GM06990 (cell line): ENCODE data around the gene KASH5.

Experiments used
- DNase-seq: peaks from one replicate; pipeline ENCODE4 v3.0.0-alpha.2; 2011; ENCODE audit not compliant: insufficient read length; ENCODE audit errors: extremely low read depth
- H3K27me3 ChIP-seq: replicated peaks from 2 replicates; pipeline ENCODE4 v1.6.0; 2011; ENCODE audit warnings: low read length; ENCODE audit not compliant: control insufficient read depth, insufficient read depth
- H3K36me3 ChIP-seq: 2 replicates; pipeline ENCODE4 v1.5.1; 2011; ENCODE audit warnings: low read length; ENCODE audit not compliant: control insufficient read depth, insufficient read depth
- H3K4me3 ChIP-seq: replicated peaks from 2 replicates; pipeline ENCODE4 v1.5.1; 2011; ENCODE audit warnings: low read depth, mild to moderate bottlenecking, control low read depth, low read length
- CTCF ChIP-seq: IDR thresholded peaks from 2 replicates; pipeline ENCODE4 v1.5.1; 2011; ENCODE audit warnings: low read length, control low read depth, mild to moderate bottlenecking, inconsistent platforms; ENCODE audit not compliant: insufficient read depth, poor library complexity, severe bottlenecking

The KASH5 gene

DNA sequence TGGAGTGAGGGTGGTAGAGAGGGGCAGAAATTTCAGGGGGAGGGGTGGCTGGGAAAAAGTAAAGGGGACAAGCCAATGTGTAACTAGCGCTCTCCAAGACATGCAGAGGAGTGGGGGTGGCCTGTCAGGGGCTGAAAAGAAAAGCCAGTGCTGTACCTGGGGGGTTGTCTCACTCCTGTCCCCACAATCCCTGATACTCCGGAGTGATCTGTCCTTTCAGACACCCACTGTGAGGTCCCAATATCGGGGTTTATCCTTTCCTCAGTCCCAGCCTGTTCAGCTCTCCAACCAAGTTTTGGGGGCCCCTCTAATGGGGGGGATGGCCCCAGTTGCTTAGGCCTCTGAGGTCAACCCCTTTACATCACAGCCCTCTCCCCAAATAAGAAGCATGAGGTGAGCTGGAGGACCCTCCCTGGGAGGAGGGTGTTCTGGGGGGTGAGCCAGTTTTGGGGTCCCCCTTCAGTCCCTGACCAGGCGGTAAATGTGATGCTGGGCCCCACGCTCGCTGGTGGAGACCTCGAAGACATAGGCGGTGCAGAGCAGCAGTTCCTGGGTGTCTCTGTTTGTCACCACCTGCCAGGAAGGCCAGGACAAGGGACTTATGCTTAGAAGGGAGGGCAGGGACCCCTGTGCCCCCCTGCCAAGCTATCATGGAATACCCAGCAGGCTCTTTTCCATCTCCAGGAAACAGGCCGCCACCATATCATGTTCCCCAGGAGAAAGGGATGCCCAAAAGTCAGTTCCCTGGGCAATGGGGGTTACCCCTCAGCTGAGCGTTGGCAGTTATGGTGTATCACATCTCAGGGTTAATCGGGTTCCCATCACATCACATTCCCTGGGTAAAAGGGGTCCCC is 47.0 kb upstream of the KASH5 start:
- no peaks in the 10 kb centered on the region for H3K27me3 ChIP-seq
- no peak overlapping the region for H3K4me3 ChIP-seq
- no peak for TF ChIP-seq CTCF
- H3K36me3 ChIP-seq: peaks cover 18% of the 10 kb centered on the region
- no peak for DNase-seq

DNA sequence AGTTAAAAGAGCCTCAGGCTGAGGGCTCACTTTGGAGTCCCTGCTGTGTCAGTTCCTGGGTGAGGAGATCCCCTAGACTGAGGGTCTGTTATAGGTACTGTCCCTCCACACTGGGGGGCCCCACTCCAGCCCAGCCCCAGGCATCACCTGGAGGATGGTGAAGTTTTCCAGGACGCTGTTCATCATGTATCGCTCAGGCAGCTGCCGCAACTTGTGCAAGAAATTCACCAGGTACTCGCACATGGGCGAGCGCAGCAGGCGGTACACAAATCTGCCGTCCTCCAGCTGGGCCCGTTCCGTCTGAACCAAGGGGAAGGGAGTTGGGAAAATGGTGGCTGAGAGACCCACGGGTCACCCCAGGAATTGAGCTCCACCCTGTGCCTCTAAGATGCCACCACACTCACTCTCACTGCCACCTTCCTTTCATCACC is 45.7 kb upstream of the KASH5 start:
- DNase-seq: no peak
- H3K36me3 ChIP-seq: peaks cover 15% of the 10 kb centered on the region
- no peak overlapping the region for H3K4me3 ChIP-seq
- TF ChIP-seq CTCF: no peak
- no peaks in the 10 kb centered on the region for H3K27me3 ChIP-seq

GRCh38 chr19:49343123-49343522 is 44.9 kb upstream of the KASH5 start:
- H3K27me3 ChIP-seq: no peaks in the 10 kb centered on the region
- DNase-seq: no peak
- no peak overlapping the region for H3K4me3 ChIP-seq
- peaks cover 10% of the 10 kb centered on the region for H3K36me3 ChIP-seq
- TF ChIP-seq CTCF: no peak

DNA sequence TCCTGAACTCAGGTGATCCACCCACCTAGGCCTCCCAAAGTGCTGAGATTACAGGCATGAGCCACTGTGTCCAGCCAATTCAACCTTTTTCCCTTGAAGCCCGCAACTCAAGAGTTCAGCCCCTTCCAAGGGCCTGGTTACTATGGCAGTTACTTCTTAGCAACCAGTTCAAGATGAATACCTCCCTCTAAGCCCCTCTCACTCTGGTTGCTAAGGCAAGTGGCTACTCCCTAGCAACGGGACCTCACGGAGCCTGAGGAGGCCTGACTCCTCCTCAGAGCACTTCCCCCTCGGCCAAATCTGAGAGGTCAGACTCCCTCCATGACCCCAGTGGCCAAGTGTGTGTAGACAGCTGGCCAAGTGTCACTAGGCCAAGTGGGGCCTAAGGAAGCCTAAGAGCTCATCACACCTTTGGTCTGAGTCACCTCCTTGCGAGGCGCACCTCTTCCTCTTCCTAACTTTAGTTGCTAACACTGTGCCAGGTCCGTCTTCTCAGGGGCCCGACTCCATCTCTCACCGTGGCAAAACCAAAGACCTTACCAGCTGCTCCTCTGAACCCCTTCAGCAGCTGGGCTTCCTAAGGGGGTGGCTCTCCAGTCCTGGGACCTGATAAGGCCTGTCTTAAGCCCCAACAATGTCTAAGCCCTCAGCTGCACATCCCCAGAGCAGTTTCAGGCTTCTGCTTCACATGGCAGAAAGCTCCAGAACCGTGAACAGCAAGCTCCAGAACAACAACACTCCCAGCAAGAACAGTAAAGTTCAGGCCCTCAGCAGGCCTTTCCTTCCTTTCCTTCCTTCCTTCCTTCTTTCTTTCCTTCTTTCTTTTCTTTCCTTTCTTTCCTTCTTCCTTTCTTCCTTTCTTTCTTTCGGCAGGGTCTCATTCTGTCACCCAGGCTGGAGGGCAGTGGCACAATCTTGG is 43.3 kb upstream of the KASH5 start:
- no peaks in the 10 kb centered on the region for H3K27me3 ChIP-seq
- TF ChIP-seq CTCF: no peak
- H3K36me3 ChIP-seq: peaks cover 4% of the 10 kb centered on the region; the same call in 1 of the 2 replicates
- no peak overlapping the region for H3K4me3 ChIP-seq
- DNase-seq: no peak

- DNase-seq: no peak
Observed at GRCh38 chr19:49347191-49347590, 40.9 kb upstream of the KASH5 start.

More at GRCh38 chr19:49347191-49347590, 40.9 kb upstream of the KASH5 start:
- Histone ChIP-seq H3K4me3 (no peak overlapping the region), H3K36me3 (no peaks in the 10 kb centered on the region), H3K27me3 (no peaks in the 10 kb centered on the region; the same call in 1 of the 2 replicates)
- TF ChIP-seq CTCF: no peak
